A549 (cell line): ENCODE measurements around the gene SERINC5.

Experiments used
- CBX8 ChIP-seq: fragments of 200-600 bp; sonication (generic); IDR thresholded peaks from 2 replicates; pipeline ENCODE4 v1.6.1; 2016
- CHD2 ChIP-seq: fragments of 150-350 bp; IDR thresholded peaks from 2 replicates; pipeline ENCODE4 v1.6.1; 2014; ENCODE audit warnings: low read length; ENCODE audit not compliant: partially characterized antibody
- CHD4 ChIP-seq: fragments of 200-600 bp; sonication (generic); IDR thresholded peaks from 2 replicates; pipeline ENCODE4 v1.6.1; 2016; ENCODE audit warnings: antibody characterized with exemption, mild to moderate bottlenecking, borderline replicate concordance
- EP300 ChIP-seq, 2 experiments: fragments of >200 bp; sonication (Bioruptor Twin); formaldehyde crosslinking; IDR thresholded peaks; 2 replicates in 1 of 2; 3 replicates in 1 of 2; pipeline ENCODE4 v1.6.1; 2016 to 2017
- MAFK ChIP-seq: fragments of 450-650 bp; IDR thresholded peaks from 2 replicates; pipeline ENCODE4 v1.6.1; 2014; ENCODE audit not compliant: partially characterized antibody
- MAX ChIP-seq: IDR thresholded peaks from 2 replicates; pipeline ENCODE4 v1.6.1; 2012
- MYC ChIP-seq: IDR thresholded peaks from 2 replicates; pipeline ENCODE4 v1.6.1; 2012; ENCODE audit warnings: mild to moderate bottlenecking, inconsistent platforms, low read length, improper control_type of control experiment, borderline replicate concordance
- PHF8 ChIP-seq: fragments of 200-600 bp; sonication (generic); IDR thresholded peaks from 2 replicates; pipeline ENCODE4 v1.6.1; 2016; ENCODE audit warnings: low read depth, mild to moderate bottlenecking, antibody characterized with exemption, moderate library complexity, borderline replicate concordance
- POLR2A ChIP-seq: IDR thresholded peaks from 2 replicates; pipeline ENCODE4 v1.6.1; 2012; ENCODE audit warnings: mild to moderate bottlenecking, low read length
- RNF2 ChIP-seq: fragments of 200-600 bp; sonication (generic); IDR thresholded peaks from 2 replicates; pipeline ENCODE4 v1.6.1; 2016; ENCODE audit warnings: low read depth, mild to moderate bottlenecking, antibody characterized with exemption, moderate library complexity, borderline replicate concordance
- TFCP2L1 ChIP-seq: fragments of 250-450 bp; sonication (Bioruptor Pico); IDR thresholded peaks from 2 replicates; pipeline ENCODE4 v1.5.0; 2021; ENCODE audit warnings: mild to moderate bottlenecking
- USF2 ChIP-seq: fragments of 450-650 bp; IDR thresholded peaks from 2 replicates; pipeline ENCODE4 v1.6.1; 2014; ENCODE audit warnings: antibody characterized with exemption
- TF ChIP-seq, protein P1 (sequence below): fragments of >200 bp; sonication (Bioruptor Twin); formaldehyde crosslinking; IDR thresholded peaks from 3 replicates; pipeline ENCODE4 v1.5.1; 2016
- TF ChIP-seq, protein P2 (sequence below): fragments of 200-600 bp; sonication (generic); IDR thresholded peaks from 2 replicates; pipeline ENCODE4 v1.6.1; 2016; ENCODE audit warnings: antibody characterized with exemption, mild to moderate bottlenecking, moderate library complexity

DNA sequence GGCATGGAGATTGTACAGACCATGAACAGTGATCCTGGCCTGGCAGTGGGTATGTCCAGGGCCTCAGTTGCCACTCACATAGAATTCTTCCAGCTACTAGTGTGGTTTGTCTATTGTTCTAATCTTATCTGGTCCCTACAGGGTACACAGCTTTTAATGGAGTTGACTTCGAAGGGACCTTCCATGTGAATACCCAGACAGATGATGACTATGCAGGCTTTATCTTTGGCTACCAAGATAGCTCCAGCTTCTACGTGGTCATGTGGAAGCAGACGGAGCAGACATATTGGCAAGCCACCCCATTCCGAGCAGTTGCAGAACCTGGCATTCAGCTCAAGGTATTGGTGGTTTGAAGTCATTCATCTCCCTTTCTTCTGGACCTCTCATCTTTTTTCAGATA lies 176.9 kb downstream of the SERINC5 start:
- TF ChIP-seq, protein P1, sequence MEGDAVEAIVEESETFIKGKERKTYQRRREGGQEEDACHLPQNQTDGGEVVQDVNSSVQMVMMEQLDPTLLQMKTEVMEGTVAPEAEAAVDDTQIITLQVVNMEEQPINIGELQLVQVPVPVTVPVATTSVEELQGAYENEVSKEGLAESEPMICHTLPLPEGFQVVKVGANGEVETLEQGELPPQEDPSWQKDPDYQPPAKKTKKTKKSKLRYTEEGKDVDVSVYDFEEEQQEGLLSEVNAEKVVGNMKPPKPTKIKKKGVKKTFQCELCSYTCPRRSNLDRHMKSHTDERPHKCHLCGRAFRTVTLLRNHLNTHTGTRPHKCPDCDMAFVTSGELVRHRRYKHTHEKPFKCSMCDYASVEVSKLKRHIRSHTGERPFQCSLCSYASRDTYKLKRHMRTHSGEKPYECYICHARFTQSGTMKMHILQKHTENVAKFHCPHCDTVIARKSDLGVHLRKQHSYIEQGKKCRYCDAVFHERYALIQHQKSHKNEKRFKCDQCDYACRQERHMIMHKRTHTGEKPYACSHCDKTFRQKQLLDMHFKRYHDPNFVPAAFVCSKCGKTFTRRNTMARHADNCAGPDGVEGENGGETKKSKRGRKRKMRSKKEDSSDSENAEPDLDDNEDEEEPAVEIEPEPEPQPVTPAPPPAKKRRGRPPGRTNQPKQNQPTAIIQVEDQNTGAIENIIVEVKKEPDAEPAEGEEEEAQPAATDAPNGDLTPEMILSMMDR: no peak
- TF ChIP-seq, protein P2, sequence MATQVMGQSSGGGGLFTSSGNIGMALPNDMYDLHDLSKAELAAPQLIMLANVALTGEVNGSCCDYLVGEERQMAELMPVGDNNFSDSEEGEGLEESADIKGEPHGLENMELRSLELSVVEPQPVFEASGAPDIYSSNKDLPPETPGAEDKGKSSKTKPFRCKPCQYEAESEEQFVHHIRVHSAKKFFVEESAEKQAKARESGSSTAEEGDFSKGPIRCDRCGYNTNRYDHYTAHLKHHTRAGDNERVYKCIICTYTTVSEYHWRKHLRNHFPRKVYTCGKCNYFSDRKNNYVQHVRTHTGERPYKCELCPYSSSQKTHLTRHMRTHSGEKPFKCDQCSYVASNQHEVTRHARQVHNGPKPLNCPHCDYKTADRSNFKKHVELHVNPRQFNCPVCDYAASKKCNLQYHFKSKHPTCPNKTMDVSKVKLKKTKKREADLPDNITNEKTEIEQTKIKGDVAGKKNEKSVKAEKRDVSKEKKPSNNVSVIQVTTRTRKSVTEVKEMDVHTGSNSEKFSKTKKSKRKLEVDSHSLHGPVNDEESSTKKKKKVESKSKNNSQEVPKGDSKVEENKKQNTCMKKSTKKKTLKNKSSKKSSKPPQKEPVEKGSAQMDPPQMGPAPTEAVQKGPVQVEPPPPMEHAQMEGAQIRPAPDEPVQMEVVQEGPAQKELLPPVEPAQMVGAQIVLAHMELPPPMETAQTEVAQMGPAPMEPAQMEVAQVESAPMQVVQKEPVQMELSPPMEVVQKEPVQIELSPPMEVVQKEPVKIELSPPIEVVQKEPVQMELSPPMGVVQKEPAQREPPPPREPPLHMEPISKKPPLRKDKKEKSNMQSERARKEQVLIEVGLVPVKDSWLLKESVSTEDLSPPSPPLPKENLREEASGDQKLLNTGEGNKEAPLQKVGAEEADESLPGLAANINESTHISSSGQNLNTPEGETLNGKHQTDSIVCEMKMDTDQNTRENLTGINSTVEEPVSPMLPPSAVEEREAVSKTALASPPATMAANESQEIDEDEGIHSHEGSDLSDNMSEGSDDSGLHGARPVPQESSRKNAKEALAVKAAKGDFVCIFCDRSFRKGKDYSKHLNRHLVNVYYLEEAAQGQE: no peak
- no peak for TF ChIP-seq CHD4
- no peak for TF ChIP-seq EP300 (IDR thresholded peaks at IDR 0.05)
- TF ChIP-seq TFCP2L1 (CRISPR knock-in tag): no peak
- no peak for TF ChIP-seq PHF8
- no peak for TF ChIP-seq MYC
- no peak for TF ChIP-seq CBX8
- no peak for TF ChIP-seq POLR2A
- no peak for TF ChIP-seq USF2
- TF ChIP-seq MAFK: no peak
- no peak for TF ChIP-seq MAX
- no peak for TF ChIP-seq RNF2
- TF ChIP-seq CHD2: no peak
